Regular cardiac myocyte (primary cell): ENCODE measurements around the gene SPOCK1. TPM values are rescaled to one million over a fixed set of nuclear protein-coding genes. Genes with fewer than 3 reads are reported as not detected.

Source experiments
- total RNA-seq: library from RNA; depleted of rRNA; stranded (reverse); fragments of >200 nt; gene quantifications from 2 replicates; pipeline ENCODE4 v1.2.3, GENCODE V29; 2014

The SPOCK1 gene
- 108 and 173 TPM in 2 replicates for total RNA-seq

GRCh38 chr5:137498736-137499505 lies at the start of gene SPOCK1:
SPOCK1 (minus strand) TSS chr5:137499326.

Other genes with a start within 250 kb of the SPOCK1 start
- 2.9 and 3.1 TPM in 2 replicates for gene KLHL3, start 236.8 kb upstream of the SPOCK1 start, total RNA-seq